ENCODE results near the gene COL6A3.

The COL6A3 gene

GRCh38 chr2:237413777-237414661 is at the start of gene COL6A3:
Gene COL6A3 (minus strand): TSS chr2:237414164. CDS start chr2:237396817, 17,347 bp downstream.
- DNase-seq, result peak; percentile 65

- no peak for DNase-seq
These were observed 45.8 kb upstream of the COL6A3 start for GRCh38 chr2:237459741-237460174.

- no peak for DNase-seq
These were observed 45.3 kb upstream of the COL6A3 start for GRCh38 chr2:237459226-237459625.

- no peak for DNase-seq
These were observed 44.6 kb upstream of the COL6A3 start for GRCh38 chr2:237458519-237458918.

GRCh38 chr2:237457388-237457941 is 43.5 kb upstream of the COL6A3 start:
- DNase-seq, result no peak

GRCh38 chr2:237456200-237456843 is 42.4 kb upstream of the COL6A3 start:
- DNase-seq, result no peak

GRCh38 chr2:237455764-237456163 is 41.8 kb upstream of the COL6A3 start:
- DNase-seq, result no peak

- DNase-seq, result no peak
These were observed 39.7 kb upstream of the COL6A3 start for GRCh38 chr2:237453671-237454070.

- no peak for DNase-seq
These were observed 38.9 kb upstream of the COL6A3 start for GRCh38 chr2:237452861-237453260.

GRCh38 chr2:237451643-237452469 is 37.9 kb upstream of the COL6A3 start:
- DNase-seq, result no peak

GRCh38 chr2:237450583-237450982 is 36.6 kb upstream of the COL6A3 start:
- DNase-seq, result no peak

- no peak for DNase-seq
These were observed 36.1 kb upstream of the COL6A3 start for GRCh38 chr2:237450108-237450507.

- DNase-seq, result no peak
These were observed 35.4 kb upstream of the COL6A3 start for GRCh38 chr2:237449193-237449881.

- DNase-seq, result no peak
These were observed 34.7 kb upstream of the COL6A3 start for GRCh38 chr2:237448626-237449025.

- no peak for DNase-seq
These were observed 34.2 kb upstream of the COL6A3 start for GRCh38 chr2:237448171-237448570.

GRCh38 chr2:237447496-237447895 is 33.5 kb upstream of the COL6A3 start:
- DNase-seq, result no peak

- no peak for DNase-seq
These were observed 32.3 kb upstream of the COL6A3 start for GRCh38 chr2:237446338-237446665.

GRCh38 chr2:237445611-237446337 is 31.8 kb upstream of the COL6A3 start:
- no peak for DNase-seq

GRCh38 chr2:237444071-237444470 is 30.1 kb upstream of the COL6A3 start:
- no peak for DNase-seq

GRCh38 chr2:237441605-237442274 is 27.8 kb upstream of the COL6A3 start:
- no peak for DNase-seq

- DNase-seq, result no peak
These were observed 26.9 kb upstream of the COL6A3 start for GRCh38 chr2:237440819-237441281.

All from GOT3 (cell line).